Putamen (tissue), 1 donor: ENCODE results near the gene FGFBP2.

Experiments used
- DNase-seq: peaks from one replicate; pipeline ENCODE4 v3.0.0-alpha.2; 2016; ENCODE audit warnings: low spot score

FGFBP2 gene

DNA sequence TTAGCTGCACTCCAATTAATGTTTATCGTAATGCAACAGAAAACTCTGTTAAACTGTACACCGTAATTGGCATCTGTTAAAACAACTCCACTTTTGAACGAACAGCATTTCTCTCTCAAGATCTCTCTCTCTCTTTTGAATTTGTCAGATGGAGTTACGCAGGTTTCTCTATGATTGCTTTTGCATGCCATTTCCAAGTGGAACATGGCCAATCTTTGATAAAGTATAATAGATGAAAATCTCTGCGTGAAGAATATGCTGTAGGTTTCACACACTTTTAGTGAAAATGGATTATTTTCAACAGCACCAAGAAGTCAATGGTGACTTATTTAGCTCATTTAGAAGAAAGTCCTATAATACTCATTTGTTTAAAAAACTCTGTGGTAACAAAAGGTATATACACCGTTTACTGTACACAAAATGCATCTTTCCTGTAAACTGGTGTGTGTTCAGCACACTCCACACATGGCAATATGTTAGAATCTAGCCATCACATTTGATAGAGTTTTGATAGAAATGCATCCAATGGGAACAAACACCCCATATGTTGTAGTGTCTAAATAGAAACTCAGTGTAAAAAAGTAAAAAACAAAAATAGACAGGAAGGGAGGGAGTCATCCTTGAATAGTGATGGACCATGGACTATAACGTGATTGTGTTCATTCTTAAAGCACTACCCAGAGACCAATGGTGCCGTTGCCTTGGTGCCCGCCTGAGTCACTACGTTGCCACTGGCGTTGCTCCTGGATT lies 5.8 kb upstream of the FGFBP2 start:
- no peak for DNase-seq

DNA sequence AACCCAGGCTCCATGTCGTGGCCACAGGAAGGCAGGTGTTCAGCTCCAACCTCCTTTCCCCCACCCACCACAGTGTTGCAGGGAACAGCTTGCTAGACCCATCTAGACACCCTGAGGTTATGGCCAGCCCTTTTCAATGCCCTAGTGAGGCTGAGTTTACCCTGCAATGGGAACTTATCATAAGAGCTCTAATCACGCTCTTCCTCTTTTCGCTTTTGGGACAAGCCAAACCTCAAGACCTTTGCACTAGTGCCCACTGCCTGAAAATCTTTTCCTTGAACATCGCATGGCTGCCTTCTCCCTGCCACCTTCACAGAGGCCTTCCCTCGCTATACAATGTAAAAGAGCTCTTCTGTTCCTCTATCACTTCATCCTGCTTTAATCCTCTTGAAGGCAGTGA lies 2.4 kb upstream of the FGFBP2 start:
- DNase-seq: no peak

DNA sequence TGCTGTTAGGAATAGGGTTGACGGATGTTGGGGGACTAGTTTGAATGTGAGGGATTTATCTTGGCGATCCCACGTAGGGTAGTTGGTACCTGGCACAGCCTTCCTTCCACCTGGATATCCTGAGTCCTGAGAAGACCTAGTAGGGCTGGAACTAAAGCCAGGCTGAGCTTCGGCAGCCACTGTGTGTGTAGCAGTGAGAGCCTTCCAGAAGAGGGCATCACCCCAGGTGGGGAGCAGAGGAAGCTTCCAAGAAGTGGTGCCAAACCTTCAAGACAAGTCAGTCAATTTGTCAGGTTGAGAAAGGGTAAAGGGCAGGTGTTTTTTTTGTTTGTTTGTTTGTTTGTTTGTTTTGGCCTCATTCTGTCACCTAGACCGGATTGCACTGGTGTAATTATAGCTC lies 1.2 kb upstream of the FGFBP2 start:
- DNase-seq: no peak

DNA sequence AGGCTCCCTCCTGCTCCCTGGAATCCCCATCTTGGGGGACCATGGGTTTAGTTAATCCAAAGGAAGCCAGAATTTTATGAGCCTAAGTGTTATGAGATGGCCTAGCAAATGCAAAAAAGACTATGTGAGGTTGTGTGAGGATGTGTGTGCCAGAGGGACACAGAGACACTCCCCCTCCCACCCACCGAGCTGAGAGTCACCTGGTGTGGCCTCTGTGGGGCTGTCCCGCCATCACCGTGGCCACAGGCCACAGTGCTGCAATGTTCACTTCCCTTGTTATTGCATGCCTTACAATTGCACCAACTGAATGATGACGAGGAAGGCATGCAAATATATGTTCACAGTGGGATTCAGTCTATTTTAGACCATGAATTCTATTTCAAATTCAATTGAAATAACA lies 601 bp upstream of the FGFBP2 start:
- DNase-seq: no peak

DNA sequence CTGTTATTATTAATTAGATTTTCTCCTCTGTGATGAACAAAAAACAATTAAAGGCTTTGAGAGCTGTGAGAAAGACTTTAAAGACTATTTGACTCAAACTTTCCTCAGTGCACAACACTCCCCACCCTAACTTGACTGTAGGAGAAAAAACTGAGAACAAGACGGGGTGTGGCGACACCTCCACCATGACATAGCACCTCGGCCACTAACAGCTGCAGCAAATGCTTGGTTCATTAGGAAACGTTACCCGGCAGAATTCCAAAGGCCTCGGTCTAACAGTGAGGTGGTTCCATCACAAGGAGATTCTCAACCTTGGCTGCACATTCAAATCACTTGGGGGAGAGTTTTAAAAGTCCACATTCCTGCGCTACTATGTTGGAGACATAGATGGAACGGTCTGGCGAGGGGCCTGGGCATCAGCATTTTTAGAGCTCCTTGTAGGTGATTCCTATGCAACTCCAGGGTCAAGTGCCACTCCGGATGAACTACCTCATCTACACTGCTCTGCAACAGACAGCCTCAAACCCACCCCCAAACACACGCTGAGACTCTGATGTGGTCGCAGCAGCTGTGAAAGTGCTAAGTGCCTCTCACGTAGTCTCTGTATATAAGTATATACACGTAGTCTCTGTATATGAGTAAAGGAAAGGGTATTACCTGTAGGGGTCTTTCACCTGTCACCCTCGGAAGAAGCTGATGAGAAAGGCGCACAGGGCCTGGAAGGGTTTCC lies 1.0 kb downstream of the FGFBP2 start:
- no peak for DNase-seq

DNA sequence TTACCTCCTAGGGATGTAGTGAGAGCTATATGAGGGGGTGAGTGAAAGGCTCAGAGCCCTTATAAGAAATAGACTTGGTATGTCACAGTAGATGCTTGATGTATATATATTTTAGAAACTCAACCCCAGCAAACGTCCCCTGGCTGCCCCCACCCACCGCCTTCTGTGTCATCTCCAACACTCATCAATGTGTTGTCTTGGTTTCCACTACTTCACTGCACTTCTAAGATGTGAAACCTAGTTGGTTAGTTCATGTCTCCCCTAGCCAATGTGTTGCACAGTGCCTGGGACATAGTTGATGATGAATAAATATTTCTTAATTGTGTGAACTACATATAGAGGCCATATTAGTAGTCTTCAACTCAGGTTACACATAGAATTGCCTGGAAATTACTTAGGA lies 4.4 kb downstream of the FGFBP2 start:
- no peak for DNase-seq

DNA sequence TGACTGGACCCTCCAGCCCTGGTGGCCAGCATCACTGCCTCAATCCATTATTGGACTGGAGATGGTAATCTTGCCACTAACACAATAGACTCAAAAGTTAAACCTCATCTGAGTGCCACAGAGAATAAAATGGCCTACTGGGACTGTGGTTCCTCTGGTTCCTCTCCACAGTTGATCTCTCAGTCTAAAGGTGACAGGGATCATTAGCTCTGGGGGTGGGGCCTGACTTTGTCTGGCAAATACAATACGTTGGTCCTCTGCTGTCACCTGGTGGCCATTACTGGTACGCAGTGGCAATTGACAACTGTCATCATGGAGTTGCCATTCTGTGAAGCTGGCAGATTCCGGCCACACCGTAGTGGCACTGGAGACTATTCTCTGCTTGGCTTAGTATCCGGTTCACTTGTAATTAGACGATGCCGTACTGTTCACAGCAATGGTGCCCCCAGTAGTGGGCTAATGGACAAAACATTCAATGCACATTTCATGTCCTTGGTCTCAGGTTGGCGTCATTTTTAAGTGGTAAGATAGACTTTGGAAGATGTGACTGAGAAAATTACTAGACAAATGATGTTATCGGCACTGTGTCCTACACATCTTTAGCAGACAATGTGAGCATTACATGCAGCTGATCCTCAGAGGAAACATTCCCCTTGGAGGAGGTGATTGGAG lies 6.7 kb downstream of the FGFBP2 start:
- DNase-seq: peak; percentile 32

DNA sequence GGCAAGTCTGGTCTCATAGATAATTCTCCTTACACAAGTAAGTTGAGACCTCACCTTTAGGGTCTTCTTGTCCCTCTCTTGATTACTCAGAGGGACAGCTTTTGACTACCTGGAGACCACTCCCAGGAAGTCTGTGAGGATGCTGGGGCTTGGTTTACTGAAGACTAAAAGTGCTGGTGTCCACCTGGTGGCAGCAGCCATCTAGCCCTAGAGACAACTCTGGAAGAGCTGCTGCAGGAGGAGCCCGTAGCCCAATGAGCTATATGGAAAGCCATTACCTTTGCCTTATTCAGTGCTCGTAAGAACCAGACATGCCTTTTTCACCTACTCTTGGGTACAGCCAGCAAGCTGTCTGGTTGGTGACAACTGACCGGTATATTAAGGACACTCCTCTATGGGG lies 7.3 kb downstream of the FGFBP2 start:
- no peak for DNase-seq

DNA sequence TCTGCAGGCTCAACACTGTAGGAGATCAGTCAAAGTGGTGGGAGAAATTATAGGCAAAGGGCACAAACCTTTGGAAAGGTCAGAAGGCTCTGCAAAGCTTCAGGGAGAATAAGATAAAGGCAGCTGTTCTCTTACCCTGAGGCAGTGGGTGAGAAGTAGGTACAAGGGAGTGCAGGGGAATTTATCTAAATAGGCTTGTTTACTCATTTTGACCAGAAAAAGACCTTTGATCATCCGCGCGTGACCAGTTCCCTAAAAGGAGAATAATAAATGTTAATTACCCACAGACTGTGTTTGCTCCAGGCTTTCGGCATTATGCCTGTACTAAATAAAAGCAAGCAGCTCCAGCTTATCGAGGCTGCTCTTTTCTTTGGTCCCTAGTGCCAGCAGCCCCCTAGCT lies 9.3 kb downstream of the FGFBP2 start:
- DNase-seq: no peak

DNA sequence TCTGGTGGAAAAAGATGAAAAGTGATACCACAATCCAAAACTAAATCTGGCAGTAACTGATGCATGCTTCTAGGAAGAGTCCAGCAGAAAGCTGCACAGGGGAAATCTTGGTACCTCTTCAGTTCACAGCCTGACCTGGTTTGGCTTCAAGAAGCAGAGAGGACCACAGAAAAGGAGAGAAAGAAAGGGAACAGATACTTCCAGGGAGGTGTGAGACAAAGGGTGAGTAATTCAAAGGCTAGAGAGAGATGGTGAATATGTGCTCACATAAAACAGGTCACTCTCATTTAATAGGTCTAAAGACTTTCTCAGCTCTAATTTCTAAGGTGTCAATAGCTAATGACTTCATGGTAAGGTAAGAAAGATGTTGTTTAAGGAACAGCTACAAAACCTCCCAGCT lies 11.2 kb downstream of the FGFBP2 start:
- no peak for DNase-seq

DNA sequence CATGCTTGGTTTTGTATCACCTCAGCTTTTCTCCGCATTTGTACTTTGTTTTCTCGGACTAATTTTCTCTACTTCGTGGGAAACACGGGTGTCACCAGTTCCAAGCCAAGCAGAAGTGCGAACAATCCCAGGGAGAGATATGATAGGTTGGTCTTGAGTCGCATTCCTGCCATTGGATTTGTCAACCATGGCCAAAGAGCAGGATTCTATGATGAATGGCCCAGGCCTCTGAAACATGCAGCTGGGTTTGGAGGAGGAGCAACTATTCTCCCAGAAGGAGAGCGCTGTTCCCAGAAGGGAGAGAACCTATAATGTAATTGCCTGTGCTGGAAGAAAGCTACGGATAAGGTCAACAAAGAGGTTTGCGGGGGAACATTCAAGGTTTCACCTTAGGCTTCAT lies 14.1 kb downstream of the FGFBP2 start:
- DNase-seq: no peak

DNA sequence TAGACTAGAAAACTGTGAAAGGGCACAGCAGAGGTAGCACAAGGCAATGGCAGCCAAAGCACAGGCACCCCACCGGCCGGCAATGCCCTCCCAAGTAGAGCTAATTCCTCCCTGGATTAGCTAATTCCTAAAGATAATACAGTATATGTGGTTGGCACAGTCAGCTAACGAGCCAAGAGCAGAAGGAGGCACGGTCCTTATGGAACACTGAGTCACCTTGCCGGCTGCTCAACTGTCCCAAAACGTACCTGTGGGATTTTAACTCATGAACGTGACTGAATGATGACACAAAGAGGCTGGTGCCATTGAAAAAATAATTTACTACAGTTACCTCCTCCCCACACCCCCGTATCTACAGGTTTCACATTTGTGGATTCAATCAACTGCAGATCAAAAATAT lies 15.3 kb downstream of the FGFBP2 start:
- no peak for DNase-seq

DNA sequence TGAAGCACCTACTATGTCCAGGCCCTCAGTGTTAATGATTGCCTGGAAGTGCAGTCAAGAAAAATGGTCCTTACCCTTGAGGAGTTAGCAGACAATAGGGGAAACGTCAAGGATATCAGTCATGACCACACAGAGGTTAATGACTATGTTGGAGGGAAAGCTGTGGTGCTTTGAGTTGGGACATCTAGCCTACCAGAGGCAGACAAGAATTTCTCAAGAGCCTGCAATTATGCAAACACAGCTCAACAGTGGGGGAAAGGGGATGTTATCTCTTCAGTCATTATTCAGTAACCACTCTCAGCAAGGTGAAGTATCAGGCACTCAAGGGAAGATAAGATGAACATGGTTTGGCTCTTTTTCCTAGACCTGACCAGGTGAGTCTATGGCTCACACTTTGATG lies 17.5 kb downstream of the FGFBP2 start:
- DNase-seq: no peak

DNA sequence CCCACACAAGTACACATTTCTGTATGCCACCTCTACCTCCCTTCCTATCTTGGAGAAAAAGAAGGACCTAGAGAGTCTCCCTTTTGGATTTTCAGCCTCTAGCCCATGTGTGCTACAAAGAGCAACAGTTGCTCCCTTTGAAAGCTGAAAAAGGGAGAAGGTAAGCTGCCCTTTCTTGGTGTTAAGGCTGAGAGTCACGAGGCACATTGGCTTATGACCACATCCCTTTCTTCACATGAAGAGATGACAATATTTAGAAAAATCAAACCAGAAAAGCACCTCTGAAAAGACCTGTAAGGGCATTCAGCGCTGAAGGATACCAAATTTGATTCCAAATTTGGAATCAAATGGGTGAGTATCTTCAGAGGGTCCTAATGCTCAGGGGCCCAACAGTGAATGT lies 18.1 kb downstream of the FGFBP2 start:
- no peak for DNase-seq

DNA sequence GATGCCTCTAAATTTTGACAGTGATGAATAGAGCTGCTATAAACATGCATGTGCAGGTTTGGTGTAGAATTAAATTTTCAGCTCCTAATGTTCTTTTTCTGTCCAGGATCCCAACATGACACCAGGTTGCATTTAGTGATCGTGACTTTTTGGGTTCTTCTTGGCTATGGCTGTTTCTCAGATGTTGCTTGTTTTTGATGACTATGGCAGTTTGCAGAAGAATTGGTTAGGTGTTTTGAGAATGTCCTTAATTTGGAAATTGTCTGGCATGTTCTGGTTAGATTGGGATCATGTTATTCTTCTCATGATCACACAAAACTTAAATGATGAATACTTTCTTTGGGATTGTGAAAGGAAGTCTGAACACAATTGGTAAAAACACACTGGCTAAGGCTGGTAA lies 20.7 kb downstream of the FGFBP2 start:
- DNase-seq: no peak

DNA sequence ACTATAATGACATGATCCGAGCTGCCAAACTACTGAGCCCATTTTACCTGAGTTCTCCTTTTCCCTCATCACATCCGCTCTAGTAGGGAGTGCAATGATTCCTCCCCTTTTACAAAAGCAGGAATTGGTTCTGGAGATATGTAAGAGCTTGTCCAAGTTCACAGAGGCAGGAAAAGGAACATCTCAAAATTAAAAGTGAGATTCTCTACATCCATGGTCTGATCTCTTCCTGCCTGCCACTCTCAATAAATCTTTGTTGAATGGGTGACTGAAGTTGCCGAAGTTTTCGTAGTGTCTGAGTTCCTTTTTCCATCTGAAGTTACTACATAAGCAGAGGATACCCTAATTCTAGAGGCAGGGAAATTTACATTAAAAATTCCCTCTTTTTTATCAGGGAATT lies 24.3 kb downstream of the FGFBP2 start, which contains the start of gene FGFBP1:
TSS of gene FGFBP1 (minus strand) at position 101 of the 400 bp plus-strand sequence. CDS start 2,108 bp downstream, outside the sequence.
- no peak for DNase-seq

DNA sequence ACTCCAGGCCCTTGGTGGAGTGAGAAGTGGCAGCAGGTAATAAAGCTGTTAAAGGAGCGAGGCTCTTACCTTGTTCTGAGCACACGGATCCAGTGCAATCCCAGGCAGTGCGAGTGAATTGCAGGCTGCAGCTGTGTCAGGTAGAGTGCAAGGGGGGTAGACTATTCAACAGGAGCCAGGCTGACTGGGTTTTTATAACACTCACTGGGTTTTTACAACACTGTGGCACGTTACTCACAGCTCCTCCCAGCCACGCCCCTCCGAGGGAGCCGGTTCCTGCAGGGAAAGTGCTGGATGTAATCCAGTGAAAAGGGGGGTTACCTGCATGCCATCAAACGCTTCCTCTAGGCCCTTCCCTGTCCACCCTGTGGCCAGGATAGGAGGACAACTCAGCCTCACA lies 24.8 kb downstream of the FGFBP2 start:
- DNase-seq: no peak

DNA sequence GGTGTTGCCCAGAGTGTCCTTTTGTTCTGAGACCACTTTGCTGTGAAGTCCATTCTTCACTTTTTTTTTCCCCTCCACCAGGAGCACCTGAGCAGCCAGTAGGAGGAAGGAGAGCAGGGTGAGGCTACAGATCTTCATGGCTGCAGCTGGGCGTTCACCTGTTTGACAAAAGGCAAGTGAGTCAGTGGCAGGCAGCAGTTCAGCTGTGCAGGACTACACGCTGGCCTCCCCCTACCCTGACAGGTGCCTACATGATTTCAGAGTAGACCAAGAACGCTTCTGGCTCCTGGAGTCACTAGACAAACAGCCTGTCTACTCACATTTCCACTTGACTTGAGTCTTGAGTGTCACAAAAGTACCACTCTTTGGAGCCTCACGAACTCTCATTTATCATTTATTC lies 26.5 kb downstream of the FGFBP2 start:
- DNase-seq: no peak

DNA sequence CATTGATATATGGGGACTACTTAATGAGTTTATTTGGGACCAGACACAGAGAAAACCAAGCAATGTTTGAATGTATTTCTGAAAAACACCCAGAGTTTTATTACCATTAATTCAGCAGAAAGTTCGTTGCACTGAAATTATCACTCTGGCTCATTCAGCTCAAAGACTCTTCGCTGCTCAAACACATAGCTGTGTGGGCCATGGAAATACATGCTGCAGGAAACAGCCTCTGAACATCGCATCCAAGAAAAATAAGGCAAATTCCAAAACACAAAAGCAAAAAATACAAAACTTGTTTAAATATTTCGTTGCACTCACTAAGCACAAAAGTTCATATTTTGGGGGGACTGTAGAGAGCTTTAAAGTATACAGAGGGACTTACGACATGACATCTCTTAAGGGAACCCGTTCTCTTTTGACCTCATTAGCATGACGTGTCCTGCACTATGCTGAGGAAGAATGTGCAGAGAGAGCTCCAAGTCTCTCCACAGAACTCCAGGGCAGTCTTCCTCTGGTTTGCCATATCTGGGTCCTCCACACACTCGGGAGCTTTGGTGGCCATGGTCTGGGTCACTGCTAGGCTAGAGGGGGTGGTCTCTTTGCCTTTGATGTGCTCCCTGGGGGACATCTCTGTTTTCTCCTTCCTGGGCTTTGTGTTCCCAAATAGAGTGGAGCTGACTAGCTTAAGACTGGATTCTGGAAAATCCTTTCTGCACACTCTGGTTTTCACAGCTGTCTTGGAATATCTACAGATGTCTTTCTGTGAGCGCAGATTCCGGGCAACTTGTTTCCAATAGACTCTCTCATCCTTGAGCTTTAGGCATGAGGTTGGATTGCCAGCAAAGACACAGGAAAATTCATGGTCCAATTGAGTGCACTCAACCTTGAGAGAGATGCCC lies 27.2 kb downstream of the FGFBP2 start:
- DNase-seq: no peak

DNA sequence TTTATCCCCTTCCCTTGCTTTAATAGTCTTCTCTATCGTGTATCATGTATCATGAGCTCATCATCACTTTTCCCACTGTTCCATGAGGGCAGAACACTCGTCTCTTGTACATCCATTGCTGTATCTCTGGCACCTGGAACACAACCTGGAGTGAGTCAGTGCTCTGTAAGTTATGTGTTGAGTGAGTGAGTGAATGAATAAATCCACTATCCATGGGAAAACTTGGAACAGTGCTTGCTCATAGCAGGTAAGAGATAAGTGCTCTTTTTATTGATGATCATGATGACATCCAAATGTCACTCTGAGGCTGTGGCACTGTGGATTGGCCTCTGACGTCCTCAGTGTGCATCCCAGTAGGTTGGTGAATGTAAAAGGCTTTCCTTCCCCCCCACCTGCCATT lies 28.7 kb downstream of the FGFBP2 start:
- DNase-seq: no peak

DNA sequence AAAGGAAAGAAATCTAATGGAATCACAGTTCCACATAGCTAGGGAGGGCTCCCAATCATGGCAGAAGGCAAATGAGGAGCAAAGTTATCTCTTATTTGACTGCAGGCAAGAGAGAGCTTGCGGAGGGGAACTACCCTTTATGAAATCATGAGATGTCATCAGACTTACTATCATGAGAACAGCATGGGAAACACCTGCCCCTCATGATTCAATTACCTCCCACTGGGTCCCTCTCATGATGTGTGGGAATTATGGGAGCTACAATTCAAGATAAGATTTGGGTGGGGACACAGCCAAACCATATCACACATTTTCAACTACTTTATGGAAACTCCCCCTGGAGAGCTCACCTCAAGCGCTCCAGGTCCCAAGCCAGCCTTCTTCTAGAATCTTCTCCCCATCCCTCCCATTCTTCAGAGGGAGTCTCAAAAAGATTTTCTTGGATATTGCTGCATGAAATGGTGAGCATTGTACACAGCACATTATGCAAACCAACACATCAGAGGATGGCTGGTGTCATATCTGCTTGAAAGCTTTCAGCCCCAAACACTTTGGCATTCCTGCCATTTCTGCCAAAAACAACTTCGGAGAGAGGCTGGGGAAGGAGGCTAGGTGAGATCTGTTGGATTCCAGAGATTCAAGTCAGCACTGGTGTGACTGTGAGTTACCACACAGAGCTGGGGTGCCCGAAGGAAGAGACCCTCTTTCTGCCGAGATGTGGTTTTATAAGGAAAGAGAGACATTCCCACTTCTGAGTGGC lies 31.3 kb downstream of the FGFBP2 start:
- DNase-seq: no peak
